Measurements from ENCODE around the gene MAGI1. TPM values are rescaled to one million over a fixed set of nuclear protein-coding genes. Genes with fewer than 3 reads are reported as not detected.

MAGI1 gene
- total RNA-seq, 2 experiments from 2014 or later, result 0.47 to 0.51 TPM

- intact Hi-C loops (cut with micrococcal nuclease), result no loop called here
- peaks cover 2% of the 10 kb centered on the region for H3K27me3 Mint-ChIP-seq
- no peak for TF ChIP-seq CTCF (IDR thresholded peaks at IDR 0.05)
- H3K27ac Mint-ChIP-seq, result no peak overlapping the region
- ChIA-PET CTCF (no interaction called here), POLR2A (no interaction called here)
- no peaks in the 10 kb centered on the region for H3K4me1 Mint-ChIP-seq (ENCODE audit: low read depth)
- DNase-seq (no peak), ATAC-seq (no peak)
- peaks cover 1% of the 10 kb centered on the region for H3K9me3 Mint-ChIP-seq
- H3K36me3 Mint-ChIP-seq (ENCODE audit: low read depth), result no peaks in the 10 kb centered on the region
- H3K4me3 Mint-ChIP-seq, result no peak overlapping the region
Observed at GRCh38 chr3:65914032-65914739, 124.5 kb downstream of the MAGI1 start.

GRCh38 chr3:65912647-65913046 is 126.1 kb downstream of the MAGI1 start:
- Mint-ChIP-seq H3K27me3 (peaks cover 3% of the 10 kb centered on the region), H3K4me3 (no peak overlapping the region), H3K9me3 (peaks cover 1% of the 10 kb centered on the region), H3K27ac (no peak overlapping the region), H3K36me3 (ENCODE audit: low read depth) (no peaks in the 10 kb centered on the region), H3K4me1 (ENCODE audit: low read depth) (no peaks in the 10 kb centered on the region)
- TF ChIP-seq CTCF (IDR thresholded peaks at IDR 0.05), result no peak
- DNase-seq (no peak), ATAC-seq (no peak)
- ChIA-PET POLR2A (no interaction called here), CTCF (interaction anchor here (0.9 kb wide), 1 partner anchor 37 kb away, joined by 3 read pairs; no protein-coding TSS in a partner anchor)
- intact Hi-C loops (cut with micrococcal nuclease), result no loop called here

GRCh38 chr3:65908588-65908987 is 130.1 kb downstream of the MAGI1 start:
- intact Hi-C loops (cut with micrococcal nuclease), result no loop called here
- ChIA-PET CTCF (no interaction called here), POLR2A (no interaction called here)
- Mint-ChIP-seq H3K4me3 (no peak overlapping the region), H3K9me3 (peaks cover 1% of the 10 kb centered on the region), H3K36me3 (ENCODE audit: low read depth) (no peaks in the 10 kb centered on the region), H3K4me1 (ENCODE audit: low read depth) (no peaks in the 10 kb centered on the region), H3K27me3 (peaks cover 1% of the 10 kb centered on the region), H3K27ac (no peak overlapping the region)
- ATAC-seq (no peak), DNase-seq (no peak)
- no peak for TF ChIP-seq CTCF (IDR thresholded peaks at IDR 0.05)

- intact Hi-C loops (cut with micrococcal nuclease), result no loop called here
- H3K9me3 Mint-ChIP-seq, result peaks cover 1% of the 10 kb centered on the region
- H3K4me1 Mint-ChIP-seq (ENCODE audit: low read depth), result no peaks in the 10 kb centered on the region
- DNase-seq, result no peak
- POLR2A ChIA-PET, result no interaction called here
- H3K27ac Mint-ChIP-seq, result no peak overlapping the region
- H3K36me3 Mint-ChIP-seq (ENCODE audit: low read depth), result no peaks in the 10 kb centered on the region
- peaks cover 1% of the 10 kb centered on the region for H3K27me3 Mint-ChIP-seq
- ATAC-seq, result no peak
- H3K4me3 Mint-ChIP-seq, result no peak overlapping the region
- CTCF ChIA-PET, result no interaction called here
- no peak for TF ChIP-seq CTCF (IDR thresholded peaks at IDR 0.05)
Observed at GRCh38 chr3:65907232-65908130, 131.2 kb downstream of the MAGI1 start.

- CTCF ChIA-PET, result no interaction called here
- no peak for DNase-seq
- POLR2A ChIA-PET, result no interaction called here
- Mint-ChIP-seq H3K4me3 (no peak overlapping the region), H3K27me3 (peaks cover 1% of the 10 kb centered on the region), H3K4me1 (ENCODE audit: low read depth) (no peaks in the 10 kb centered on the region), H3K9me3 (peaks cover 1% of the 10 kb centered on the region), H3K36me3 (ENCODE audit: low read depth) (no peaks in the 10 kb centered on the region), H3K27ac (no peak overlapping the region)
- no peak for TF ChIP-seq CTCF (IDR thresholded peaks at IDR 0.05)
- intact Hi-C loops (cut with micrococcal nuclease), result no loop called here
- no peak for ATAC-seq
Observed at GRCh38 chr3:65905771-65906170, 132.9 kb downstream of the MAGI1 start.
